ENCODE results near the gene KRTAP4-7. TPM values are rescaled to one million over a fixed set of nuclear protein-coding genes. Genes with fewer than 3 reads are reported as not detected.
"Not testable (repeated sequence)": the region's sequence is repeated elsewhere in the genome, so short reads cannot be mapped to it uniquely, and the experiment has no call there.

KRTAP4-7 gene
- not detected for total RNA-seq
- not detected for polyA plus RNA-seq

- H3K36me3 Mint-ChIP-seq; DNase-seq; H3K9me3 ChIP-seq (ENCODE audit: control insufficient read depth in 2 of 2, low read length in 2 of 2); H3K27ac ChIP-seq (ENCODE audit: insufficient read depth, low read length, poor library complexity, severe bottlenecking); H3K9me3 Mint-ChIP-seq; H3K4me1 ChIP-seq (ENCODE audit: control insufficient read depth, insufficient read depth, low read length, poor library complexity, severe bottlenecking); H3K36me3 ChIP-seq (ENCODE audit: control insufficient read depth, insufficient read depth, low read length); H3K27ac Mint-ChIP-seq; ATAC-seq (ENCODE audit: low read depth in 2 of 2); H3K4me3 ChIP-seq (ENCODE audit: low read depth, low read length); H3K27me3 ChIP-seq (ENCODE audit: control insufficient read depth, insufficient read depth, low read length); H3K4me1 Mint-ChIP-seq: not testable (repeated sequence)
- peaks cover 28% of the 10 kb centered on the region for H3K27me3 Mint-ChIP-seq
- peak within 1 kb of the TSS in 1 of 4 donors; percentile 38 for H3K4me3 Mint-ChIP-seq
Observed at GRCh38 chr17:41084100-41084856, at the start of gene KRTAP4-7. KRTAP4-7 (plus strand) TSS chr17:41084150; CDS start chr17:41084207, 57 bp downstream.

DNA sequence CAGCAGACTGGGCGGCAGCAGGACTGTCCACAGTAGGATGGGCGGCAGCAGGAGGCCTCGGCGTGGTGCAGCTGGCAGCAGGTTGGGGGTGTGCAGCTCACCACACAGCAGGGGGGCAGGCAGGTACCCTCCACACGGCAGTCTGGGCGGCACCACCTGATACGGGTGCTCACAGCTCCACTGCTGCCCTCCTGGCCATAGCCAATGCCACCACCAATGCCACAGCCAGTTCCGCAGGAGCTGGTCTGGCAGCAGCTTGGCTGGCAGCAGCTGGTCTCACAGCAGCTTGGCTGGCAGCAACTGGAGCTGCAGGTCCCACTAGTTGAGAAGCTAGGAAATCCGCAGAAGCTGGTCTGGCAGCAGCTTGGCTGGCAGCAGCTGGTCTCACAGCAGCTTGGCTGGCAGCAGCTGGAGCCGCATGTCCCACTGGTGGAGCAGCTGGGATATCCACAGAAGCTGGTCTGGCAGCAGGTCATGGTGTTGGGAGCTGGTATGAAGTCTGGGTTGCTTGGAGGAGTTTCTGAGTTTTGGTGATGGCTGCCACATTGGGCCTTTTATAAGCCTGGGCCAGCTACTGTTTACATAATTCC, 49.5 kb upstream of the KRTAP4-7 start, which contains the start of gene KRTAP1-3:
Gene KRTAP1-3, minus strand, starts transcription at position 529 of the 590 bp plus-strand sequence. Its CDS starts 53 bp downstream, at position 476.
- H3K4me3 ChIP-seq (ENCODE audit: low read depth, low read length); H3K4me3 Mint-ChIP-seq; H3K9me3 ChIP-seq (ENCODE audit: control insufficient read depth in 2 of 2, low read length in 2 of 2); ATAC-seq (ENCODE audit: low read depth in 2 of 2); H3K27ac Mint-ChIP-seq; H3K36me3 Mint-ChIP-seq; H3K27me3 ChIP-seq (ENCODE audit: control insufficient read depth, insufficient read depth, low read length); H3K36me3 ChIP-seq (ENCODE audit: control insufficient read depth, insufficient read depth, low read length); H3K4me1 Mint-ChIP-seq; DNase-seq; H3K4me1 ChIP-seq (ENCODE audit: control insufficient read depth, insufficient read depth, low read length, poor library complexity, severe bottlenecking); H3K27ac ChIP-seq (ENCODE audit: insufficient read depth, low read length, poor library complexity, severe bottlenecking); H3K9me3 Mint-ChIP-seq: not testable (repeated sequence)
- peaks cover 29% of the 10 kb centered on the region for H3K27me3 Mint-ChIP-seq

- peaks cover 29% of the 10 kb centered on the region for H3K27me3 Mint-ChIP-seq
- Histone ChIP-seq H3K36me3 (ENCODE audit: control insufficient read depth, insufficient read depth, low read length) (no peaks in the 10 kb centered on the region), H3K9me3 (ENCODE audit: control insufficient read depth in 2 of 2, low read length in 2 of 2) (peaks cover 0 to 2% of the 10 kb centered on the region in 2 experiments), H3K27me3 (ENCODE audit: control insufficient read depth, insufficient read depth, low read length) (peaks cover 7% of the 10 kb centered on the region), H3K4me3 (ENCODE audit: low read depth, low read length) (no peak overlapping the region), H3K27ac (ENCODE audit: insufficient read depth, low read length, poor library complexity, severe bottlenecking) (no peak overlapping the region), H3K4me1 (ENCODE audit: control insufficient read depth, insufficient read depth, low read length, poor library complexity, severe bottlenecking) (no peaks in the 10 kb centered on the region)
- H3K27ac Mint-ChIP-seq: no peak overlapping the region
- H3K4me3 Mint-ChIP-seq: no peak overlapping the region
- DNase-seq (no peak), ATAC-seq (ENCODE audit: low read depth in 2 of 2) (no peak)
- H3K4me1 Mint-ChIP-seq: no peaks in the 10 kb centered on the region
- no peaks in the 10 kb centered on the region for H3K36me3 Mint-ChIP-seq
- H3K9me3 Mint-ChIP-seq: peaks cover 0 to 1% (median 0%) of the 10 kb centered on the region in 7 donors
Observed at GRCh38 chr17:41037853-41038350, 46.0 kb upstream of the KRTAP4-7 start.

GRCh38 chr17:41040783-41041571, 43.0 kb upstream of the KRTAP4-7 start, which contains the start of gene KRTAP1-1:
KRTAP1-1 (minus strand) TSS chr17:41041450; CDS start chr17:41041397, 53 bp downstream.
- not testable (repeated sequence) for H3K36me3 ChIP-seq (ENCODE audit: control insufficient read depth, insufficient read depth, low read length); DNase-seq; H3K9me3 ChIP-seq (ENCODE audit: control insufficient read depth in 2 of 2, low read length in 2 of 2); H3K4me1 Mint-ChIP-seq; H3K27ac Mint-ChIP-seq; H3K36me3 Mint-ChIP-seq; H3K9me3 Mint-ChIP-seq; H3K4me3 Mint-ChIP-seq; H3K4me1 ChIP-seq (ENCODE audit: control insufficient read depth, insufficient read depth, low read length, poor library complexity, severe bottlenecking); H3K4me3 ChIP-seq (ENCODE audit: low read depth, low read length); ATAC-seq (ENCODE audit: low read depth in 2 of 2); H3K27ac ChIP-seq (ENCODE audit: insufficient read depth, low read length, poor library complexity, severe bottlenecking)
- peaks cover 41% of the 10 kb centered on the region for H3K27me3 Mint-ChIP-seq
- peaks cover 12% of the 10 kb centered on the region for H3K27me3 ChIP-seq (ENCODE audit: control insufficient read depth, insufficient read depth, low read length)

DNA sequence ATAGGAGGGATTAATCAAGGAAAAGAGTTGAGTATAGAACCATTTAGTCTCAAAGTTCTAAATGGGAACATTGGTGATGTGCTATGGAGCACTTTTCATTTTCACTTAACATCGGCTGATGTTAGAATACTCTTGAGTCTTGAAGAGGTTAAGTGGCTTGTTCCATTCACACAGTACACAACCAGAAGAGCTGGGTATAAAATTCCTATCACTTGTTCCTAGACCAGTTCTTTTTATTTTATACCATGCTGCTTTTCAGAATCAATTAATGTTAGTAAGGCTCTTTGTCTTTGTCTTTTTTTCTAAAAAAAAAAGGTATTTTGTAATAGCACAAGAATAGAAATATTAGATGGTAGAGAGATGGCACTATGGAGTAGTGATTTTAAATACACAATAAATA, 41.0 kb upstream of the KRTAP4-7 start:
- ATAC-seq (ENCODE audit: low read depth in 2 of 2) (no peak), DNase-seq (no peak)
- H3K27me3 Mint-ChIP-seq: peaks cover 43% of the 10 kb centered on the region
- H3K27ac Mint-ChIP-seq: no peak overlapping the region
- H3K9me3 ChIP-seq (ENCODE audit: control insufficient read depth in 2 of 2, low read length in 2 of 2): peaks cover 5 to 9% of the 10 kb centered on the region in 2 experiments
- no peak overlapping the region for H3K4me3 Mint-ChIP-seq
- no peaks in the 10 kb centered on the region for H3K4me1 ChIP-seq (ENCODE audit: control insufficient read depth, insufficient read depth, low read length, poor library complexity, severe bottlenecking)
- peaks cover 0 to 6% (median 4%) of the 10 kb centered on the region in 7 donors for H3K9me3 Mint-ChIP-seq
- H3K27ac ChIP-seq (ENCODE audit: insufficient read depth, low read length, poor library complexity, severe bottlenecking): no peak overlapping the region
- H3K36me3 Mint-ChIP-seq: no peaks in the 10 kb centered on the region
- H3K4me1 Mint-ChIP-seq: no peaks in the 10 kb centered on the region
- no peaks in the 10 kb centered on the region for H3K36me3 ChIP-seq (ENCODE audit: control insufficient read depth, insufficient read depth, low read length)
- no peak overlapping the region for H3K4me3 ChIP-seq (ENCODE audit: low read depth, low read length)
- H3K27me3 ChIP-seq (ENCODE audit: control insufficient read depth, insufficient read depth, low read length): peaks cover 10% of the 10 kb centered on the region

DNA sequence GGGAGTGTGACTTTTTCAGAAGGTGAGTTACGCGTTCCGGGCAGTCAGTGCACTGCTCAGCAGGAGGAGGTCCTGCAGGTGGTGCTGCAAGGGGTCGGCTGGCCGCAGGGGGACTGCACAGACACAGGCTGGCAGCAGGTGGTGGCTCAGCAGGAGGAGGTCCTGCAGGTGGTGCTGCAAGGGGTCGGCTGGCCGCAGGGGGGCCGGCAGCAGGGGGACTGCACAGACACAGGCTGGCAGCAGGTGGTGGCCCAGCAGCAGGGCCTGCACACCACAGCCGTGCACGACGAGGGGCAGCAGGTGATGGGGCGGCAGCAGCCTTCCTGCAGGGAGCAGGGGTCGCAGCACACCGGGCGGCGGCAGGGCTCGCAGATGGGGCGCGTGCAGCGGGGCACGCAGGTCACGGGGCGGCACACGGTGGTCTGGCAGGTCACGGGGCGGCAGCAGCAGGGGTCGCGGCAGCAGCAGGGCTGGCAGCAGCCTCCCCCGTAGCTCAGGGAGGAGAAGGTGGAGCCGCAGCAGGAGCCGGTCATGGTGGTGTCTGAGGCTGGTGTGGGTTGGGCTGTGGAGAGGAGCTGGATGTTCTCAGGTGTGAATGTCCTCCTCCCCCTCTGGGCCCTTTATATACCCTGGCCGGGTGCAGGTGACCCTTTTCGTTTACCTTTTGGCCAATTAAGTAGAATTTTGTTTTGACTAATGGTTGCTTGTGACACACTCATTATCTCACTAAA, 37.0 kb upstream of the KRTAP4-7 start, which contains the start of gene KRTAP2-1:
Gene KRTAP2-1, minus strand, starts transcription at position 582 of the 731 bp plus-strand sequence. Its CDS starts 49 bp downstream, at position 533.
- H3K27ac ChIP-seq (ENCODE audit: insufficient read depth, low read length, poor library complexity, severe bottlenecking); ATAC-seq (ENCODE audit: low read depth in 2 of 2); H3K27ac Mint-ChIP-seq; H3K9me3 ChIP-seq (ENCODE audit: control insufficient read depth in 2 of 2, low read length in 2 of 2); H3K36me3 Mint-ChIP-seq; H3K4me1 ChIP-seq (ENCODE audit: control insufficient read depth, insufficient read depth, low read length, poor library complexity, severe bottlenecking); H3K4me3 ChIP-seq (ENCODE audit: low read depth, low read length); H3K4me3 Mint-ChIP-seq; H3K4me1 Mint-ChIP-seq; H3K9me3 Mint-ChIP-seq; DNase-seq; H3K36me3 ChIP-seq (ENCODE audit: control insufficient read depth, insufficient read depth, low read length): not testable (repeated sequence)
- H3K27me3 Mint-ChIP-seq: peaks cover 45% of the 10 kb centered on the region
- H3K27me3 ChIP-seq (ENCODE audit: control insufficient read depth, insufficient read depth, low read length): peaks cover 11% of the 10 kb centered on the region

GRCh38 chr17:41048441-41048840, 35.5 kb upstream of the KRTAP4-7 start:
- peaks cover 9% of the 10 kb centered on the region for H3K27me3 ChIP-seq (ENCODE audit: control insufficient read depth, insufficient read depth, low read length)
- H3K9me3 ChIP-seq (ENCODE audit: control insufficient read depth in 2 of 2, low read length in 2 of 2): peaks cover 0 to 5% of the 10 kb centered on the region in 2 experiments
- Mint-ChIP-seq H3K4me1 (no peaks in the 10 kb centered on the region), H3K4me3 (no peak overlapping the region), H3K27ac (no peak overlapping the region), H3K36me3 (no peaks in the 10 kb centered on the region), H3K27me3 (peaks cover 37% of the 10 kb centered on the region), H3K9me3 (peaks cover 0 to 4% (median 3%) of the 10 kb centered on the region in 7 donors)
- no peaks in the 10 kb centered on the region for H3K4me1 ChIP-seq (ENCODE audit: control insufficient read depth, insufficient read depth, low read length, poor library complexity, severe bottlenecking)
- ATAC-seq (ENCODE audit: low read depth in 2 of 2) (no peak), DNase-seq (no peak)
- H3K36me3 ChIP-seq (ENCODE audit: control insufficient read depth, insufficient read depth, low read length): no peaks in the 10 kb centered on the region
- no peak overlapping the region for H3K27ac ChIP-seq (ENCODE audit: insufficient read depth, low read length, poor library complexity, severe bottlenecking)
- H3K4me3 ChIP-seq (ENCODE audit: low read depth, low read length): no peak overlapping the region
